Thyroid gland (tissue), 4 donors: ENCODE results near the gene TPD52L1.

Source experiments
- POLR2A ChIP-seq, 2 donors: fragments of 450-650 bp; IDR thresholded peaks; one replicate each; pipeline ENCODE4 v1.6.1; 2017; ENCODE audit warnings: antibody characterized with exemption in 2 of 2, mild to moderate bottlenecking in 2 of 2, moderate library complexity in 1 of 2
- TF ChIP-seq, protein P1 (sequence below), 6 experiments: fragments of 200-600 bp in 3 of 6; fragments of 450-650 bp in 3 of 6; sonication (generic) in 3 of 6; IDR thresholded peaks; one replicate each; pipeline ENCODE4 v1.5.1; 2016 to 2019; ENCODE audit warnings: antibody characterized with exemption in 6 of 6, mild to moderate bottlenecking in 2 of 6, inconsistent platforms in 1 of 6, moderate library complexity in 1 of 6

DNA sequence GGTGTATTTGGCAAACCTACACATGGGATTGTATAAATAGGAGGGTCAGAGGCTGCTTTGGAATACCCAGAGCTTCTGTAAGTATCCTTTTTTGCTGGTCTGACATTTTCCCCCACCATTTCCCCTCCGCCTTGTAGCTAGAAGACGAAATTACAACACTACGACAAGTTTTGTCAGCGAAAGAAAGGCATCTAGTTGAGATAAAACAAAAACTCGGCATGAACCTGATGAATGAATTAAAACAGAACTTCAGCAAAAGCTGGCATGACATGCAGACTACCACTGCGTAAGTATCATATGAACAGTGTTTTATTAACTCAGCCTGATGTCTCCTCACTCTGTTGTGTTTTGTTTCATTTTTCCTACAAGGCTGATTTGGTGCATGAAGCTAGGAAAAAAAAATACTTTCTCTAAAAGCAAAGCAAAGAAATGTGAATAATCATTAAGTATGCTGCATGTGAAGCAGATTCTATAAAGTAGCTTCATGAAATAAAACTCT, 75.5 kb downstream of the TPD52L1 start:
- no peak for TF ChIP-seq POLR2A (IDR thresholded peaks at IDR 0.05)
- TF ChIP-seq, protein P1, sequence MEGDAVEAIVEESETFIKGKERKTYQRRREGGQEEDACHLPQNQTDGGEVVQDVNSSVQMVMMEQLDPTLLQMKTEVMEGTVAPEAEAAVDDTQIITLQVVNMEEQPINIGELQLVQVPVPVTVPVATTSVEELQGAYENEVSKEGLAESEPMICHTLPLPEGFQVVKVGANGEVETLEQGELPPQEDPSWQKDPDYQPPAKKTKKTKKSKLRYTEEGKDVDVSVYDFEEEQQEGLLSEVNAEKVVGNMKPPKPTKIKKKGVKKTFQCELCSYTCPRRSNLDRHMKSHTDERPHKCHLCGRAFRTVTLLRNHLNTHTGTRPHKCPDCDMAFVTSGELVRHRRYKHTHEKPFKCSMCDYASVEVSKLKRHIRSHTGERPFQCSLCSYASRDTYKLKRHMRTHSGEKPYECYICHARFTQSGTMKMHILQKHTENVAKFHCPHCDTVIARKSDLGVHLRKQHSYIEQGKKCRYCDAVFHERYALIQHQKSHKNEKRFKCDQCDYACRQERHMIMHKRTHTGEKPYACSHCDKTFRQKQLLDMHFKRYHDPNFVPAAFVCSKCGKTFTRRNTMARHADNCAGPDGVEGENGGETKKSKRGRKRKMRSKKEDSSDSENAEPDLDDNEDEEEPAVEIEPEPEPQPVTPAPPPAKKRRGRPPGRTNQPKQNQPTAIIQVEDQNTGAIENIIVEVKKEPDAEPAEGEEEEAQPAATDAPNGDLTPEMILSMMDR (IDR thresholded peaks at IDR 0.05): no peak
